Kidney epithelial cell (primary cell): Measurements from ENCODE around the gene ELP4. TPM values are rescaled to one million over a fixed set of nuclear protein-coding genes. Genes with fewer than 3 reads are reported as not detected.

ENCODE experiments used
- DNase-seq: peaks from one replicate; pipeline ENCODE4 v3.0.0-alpha.2; 2010; ENCODE audit warnings: low read depth
- H3K27me3 ChIP-seq: 2 replicates; pipeline ENCODE4 v1.6.0; 2011; ENCODE audit warnings: low read length; ENCODE audit not compliant: control insufficient read depth, insufficient read depth
- H3K36me3 ChIP-seq: 2 replicates; pipeline ENCODE4 v1.5.1; 2011; ENCODE audit warnings: low read length; ENCODE audit not compliant: control insufficient read depth, insufficient read depth
- H3K4me3 ChIP-seq: 2 replicates; pipeline ENCODE4 v1.5.1; 2011; ENCODE audit warnings: low read depth, mild to moderate bottlenecking, control low read depth, low read length
- total RNA-seq: library from RNA; depleted of rRNA; stranded (reverse); fragments of >200 nt; gene quantifications from 2 replicates; pipeline ENCODE4 v1.2.3, GENCODE V29; 2015
- TF ChIP-seq, protein P1 (sequence below): IDR thresholded peaks from 2 replicates; pipeline ENCODE4 v1.5.1; 2011; ENCODE audit warnings: mild to moderate bottlenecking, moderate library complexity, low read length, control low read depth, inconsistent platforms; ENCODE audit not compliant: insufficient read depth, poor library complexity, severe bottlenecking

Gene ELP4, protein sequence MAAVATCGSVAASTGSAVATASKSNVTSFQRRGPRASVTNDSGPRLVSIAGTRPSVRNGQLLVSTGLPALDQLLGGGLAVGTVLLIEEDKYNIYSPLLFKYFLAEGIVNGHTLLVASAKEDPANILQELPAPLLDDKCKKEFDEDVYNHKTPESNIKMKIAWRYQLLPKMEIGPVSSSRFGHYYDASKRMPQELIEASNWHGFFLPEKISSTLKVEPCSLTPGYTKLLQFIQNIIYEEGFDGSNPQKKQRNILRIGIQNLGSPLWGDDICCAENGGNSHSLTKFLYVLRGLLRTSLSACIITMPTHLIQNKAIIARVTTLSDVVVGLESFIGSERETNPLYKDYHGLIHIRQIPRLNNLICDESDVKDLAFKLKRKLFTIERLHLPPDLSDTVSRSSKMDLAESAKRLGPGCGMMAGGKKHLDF
- total RNA-seq: 19.1 and 23.5 TPM in 2 replicates

DNA sequence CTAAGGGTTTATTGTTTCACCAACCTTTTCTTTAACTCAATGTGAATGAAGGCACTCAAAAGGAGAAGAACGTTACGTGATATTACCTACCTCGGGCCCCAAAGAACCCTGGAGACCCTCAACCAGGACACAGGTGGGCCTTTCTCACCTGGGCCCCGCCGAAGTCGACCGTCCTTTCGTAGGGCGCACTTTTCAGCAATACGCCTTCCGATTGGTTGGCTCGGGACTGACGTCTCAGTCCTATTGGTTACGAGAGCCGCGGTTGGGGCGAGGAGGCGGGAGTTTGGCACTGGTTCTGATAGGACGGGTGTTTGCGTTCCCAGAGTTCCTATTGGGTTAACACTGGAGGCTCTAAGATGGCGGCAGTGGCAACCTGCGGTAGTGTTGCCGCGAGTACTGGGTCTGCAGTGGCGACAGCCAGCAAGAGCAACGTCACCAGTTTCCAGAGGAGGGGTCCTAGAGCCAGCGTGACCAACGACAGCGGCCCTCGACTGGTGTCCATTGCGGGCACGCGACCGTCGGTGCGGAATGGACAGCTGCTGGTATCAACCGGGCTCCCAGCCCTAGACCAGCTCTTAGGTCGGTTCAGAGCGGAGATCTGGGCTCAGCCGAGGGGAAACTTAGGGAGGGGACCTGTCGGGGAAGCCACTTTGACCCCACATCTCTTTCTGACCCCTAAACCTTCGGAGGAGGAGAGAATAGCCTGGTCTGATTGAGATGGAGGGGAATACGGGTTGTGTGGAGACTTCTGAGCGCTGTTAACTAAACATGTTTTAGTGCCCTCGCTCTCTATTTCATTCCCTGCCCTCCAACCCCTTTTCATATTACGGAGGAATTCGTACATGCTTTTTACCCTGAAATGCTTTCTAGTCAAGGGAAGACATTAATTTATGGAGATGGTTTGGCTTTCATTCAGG, at the start of gene ELP4, which contains the start of gene IMMP1L:
Gene ELP4 (plus strand): TSS at position 339 of the 917 bp plus-strand sequence. CDS start 18 bp downstream, at position 357.
Gene IMMP1L (minus strand): TSS at position 194 of the 917 bp plus-strand sequence. CDS start 46,346 bp downstream, outside the sequence.
- H3K4me3 ChIP-seq: peak within 1 kb of the TSS; percentile 97

DNA sequence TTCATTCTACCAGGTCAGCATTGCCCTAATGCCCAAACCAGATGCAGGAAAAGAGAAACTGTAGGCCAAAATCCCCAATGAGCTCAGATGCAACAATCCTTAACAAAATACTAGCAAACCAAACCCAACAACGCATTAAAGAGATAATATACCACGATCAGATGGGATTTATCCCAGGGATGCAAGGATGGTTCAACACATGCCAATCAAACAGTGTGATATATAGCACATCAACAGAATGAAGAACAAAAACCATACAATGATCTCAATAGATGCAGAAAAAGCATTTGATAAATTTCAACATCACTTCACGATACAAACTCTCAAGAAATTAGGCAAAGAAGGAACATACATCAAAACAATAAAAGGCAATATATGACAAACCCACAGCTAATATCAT, 45.1 kb upstream of the ELP4 start:
- TF ChIP-seq, protein P1, sequence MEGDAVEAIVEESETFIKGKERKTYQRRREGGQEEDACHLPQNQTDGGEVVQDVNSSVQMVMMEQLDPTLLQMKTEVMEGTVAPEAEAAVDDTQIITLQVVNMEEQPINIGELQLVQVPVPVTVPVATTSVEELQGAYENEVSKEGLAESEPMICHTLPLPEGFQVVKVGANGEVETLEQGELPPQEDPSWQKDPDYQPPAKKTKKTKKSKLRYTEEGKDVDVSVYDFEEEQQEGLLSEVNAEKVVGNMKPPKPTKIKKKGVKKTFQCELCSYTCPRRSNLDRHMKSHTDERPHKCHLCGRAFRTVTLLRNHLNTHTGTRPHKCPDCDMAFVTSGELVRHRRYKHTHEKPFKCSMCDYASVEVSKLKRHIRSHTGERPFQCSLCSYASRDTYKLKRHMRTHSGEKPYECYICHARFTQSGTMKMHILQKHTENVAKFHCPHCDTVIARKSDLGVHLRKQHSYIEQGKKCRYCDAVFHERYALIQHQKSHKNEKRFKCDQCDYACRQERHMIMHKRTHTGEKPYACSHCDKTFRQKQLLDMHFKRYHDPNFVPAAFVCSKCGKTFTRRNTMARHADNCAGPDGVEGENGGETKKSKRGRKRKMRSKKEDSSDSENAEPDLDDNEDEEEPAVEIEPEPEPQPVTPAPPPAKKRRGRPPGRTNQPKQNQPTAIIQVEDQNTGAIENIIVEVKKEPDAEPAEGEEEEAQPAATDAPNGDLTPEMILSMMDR: no peak
- Histone ChIP-seq H3K36me3 (no peaks in the 10 kb centered on the region), H3K27me3 (no peaks in the 10 kb centered on the region), H3K4me3 (no peak overlapping the region)
- no peak for DNase-seq

More for the DNA sequence above, at the start of gene ELP4, which contains the start of gene IMMP1L:
- Histone ChIP-seq H3K36me3 (no peaks in the 10 kb centered on the region), H3K27me3 (no peaks in the 10 kb centered on the region)
- DNase-seq: peak; percentile 86
- TF ChIP-seq, protein P1: no peak

DNA sequence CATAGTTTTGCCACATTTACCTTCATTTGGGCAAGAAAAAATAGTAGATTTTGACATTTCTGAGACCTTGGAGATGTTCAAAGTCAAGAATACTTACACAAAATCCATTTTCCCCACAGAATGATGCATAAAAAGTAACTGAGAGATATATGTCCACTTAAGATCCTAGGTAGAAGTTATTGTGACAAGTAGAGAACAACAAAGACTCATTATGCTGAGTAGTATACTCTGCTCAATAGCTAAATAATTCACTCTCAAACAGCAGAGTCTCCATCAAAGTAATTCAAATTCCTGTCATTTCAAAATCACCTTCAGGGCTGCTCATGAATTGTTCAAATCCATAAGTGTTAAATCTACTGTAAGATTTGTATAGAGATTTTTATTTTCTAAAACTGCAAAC, 35.5 kb upstream of the ELP4 start:
- no peak overlapping the region for H3K4me3 ChIP-seq
- TF ChIP-seq, protein P1: no peak
- no peak for DNase-seq
- no peaks in the 10 kb centered on the region for H3K27me3 ChIP-seq
- no peaks in the 10 kb centered on the region for H3K36me3 ChIP-seq

DNA sequence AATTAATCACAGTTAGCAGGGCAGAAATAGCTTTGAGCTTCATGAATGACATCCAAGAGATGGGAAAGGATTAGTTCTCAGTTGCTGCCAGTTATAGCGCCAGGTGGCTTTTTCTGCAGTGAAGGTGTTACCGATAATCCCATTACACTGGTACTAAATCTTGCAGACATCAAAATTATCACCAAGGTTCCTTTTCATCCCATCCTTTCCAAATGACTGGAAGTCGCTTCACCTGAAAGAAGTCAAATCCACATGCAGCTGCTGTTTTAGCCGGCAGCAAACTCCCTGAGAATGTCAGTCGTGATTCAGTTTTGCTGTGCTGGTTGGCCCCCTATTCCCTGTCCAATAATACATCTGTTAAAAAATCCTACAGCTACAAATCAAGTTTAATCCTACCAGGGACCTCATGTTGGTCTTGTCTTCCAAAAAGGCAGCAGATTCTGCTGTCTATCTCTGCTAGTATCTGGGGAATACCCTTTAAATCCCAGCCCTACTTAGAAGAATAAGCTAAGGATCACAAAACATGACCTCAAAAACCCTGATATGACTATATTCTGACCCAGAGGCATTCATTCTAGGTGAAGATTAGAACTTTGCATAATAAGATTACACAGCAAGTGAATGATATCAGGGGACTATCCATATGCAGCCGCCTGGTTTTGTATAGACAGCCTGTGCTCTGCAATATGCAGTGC, 31.9 kb upstream of the ELP4 start:
- Histone ChIP-seq H3K27me3 (no peaks in the 10 kb centered on the region), H3K36me3 (no peaks in the 10 kb centered on the region), H3K4me3 (no peak overlapping the region)
- DNase-seq: no peak
- TF ChIP-seq, protein P1: no peak

DNA sequence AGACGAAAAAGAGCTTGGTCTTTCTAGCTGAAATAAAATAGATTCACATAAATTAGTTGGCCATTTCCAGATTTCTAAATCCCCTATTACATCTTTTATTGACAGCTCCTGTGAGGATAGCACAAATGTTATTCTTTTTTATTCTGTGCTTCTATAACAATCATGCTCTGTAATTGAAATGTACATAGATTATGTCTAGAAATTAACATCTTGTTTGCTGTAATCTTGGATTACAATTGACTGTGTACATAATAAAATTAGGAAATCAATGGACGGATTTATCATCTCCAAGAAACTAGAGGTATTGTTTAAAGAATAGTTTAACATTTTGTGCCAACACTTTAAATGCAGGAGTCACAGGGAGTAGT, 31.4 kb upstream of the ELP4 start:
- no peak for DNase-seq
- TF ChIP-seq, protein P1: no peak
- no peak overlapping the region for H3K4me3 ChIP-seq

More for the DNA sequence above, 31.4 kb upstream of the ELP4 start:
- H3K27me3 ChIP-seq: no peaks in the 10 kb centered on the region
- H3K36me3 ChIP-seq: no peaks in the 10 kb centered on the region
